SK-N-MC (cell line): ENCODE results near the gene AGAP1.

Source experiments
- EZH2 ChIP-seq: fragments of 200-600 bp; sonication (generic); IDR thresholded peaks from one replicate; pipeline ENCODE4 v1.6.1; 2017; ENCODE audit warnings: antibody characterized with exemption
- POLR2AphosphoS5 ChIP-seq: IDR thresholded peaks from 2 replicates; pipeline ENCODE4 v1.6.1; 2012; ENCODE audit warnings: mild to moderate bottlenecking, low read depth, low read length, borderline replicate concordance

- no peak for TF ChIP-seq EZH2
- TF ChIP-seq POLR2AphosphoS5: no peak
Measured at GRCh38 chr2:235538144-235538639, 44.3 kb downstream of the AGAP1 start.
